Activated CD8-positive, alpha-beta T cell treated with anti-CD3 and anti-CD28 coated beads, Interleukin-2, amount 10 ng/mL, durations not matched to agents 7 days and 5 days (primary cell): Measurements from ENCODE around the gene EMILIN3. TPM values are rescaled to one million over a fixed set of nuclear protein-coding genes. Genes with fewer than 3 reads are reported as not detected.

Source experiments
- ATAC-seq: fragments of 150-1000 bp; cut with Tn5 transposase; one replicate; pipeline ENCODE4 v1.10.0; 2021; ENCODE audit warnings: moderate library complexity
- CTCF ChIA-PET: fragments of 350-600 bp; sonication (Branson Sonifier 250); formaldehyde crosslinking; loops from one replicate; lab custom pipeline; 2021; ENCODE audit warnings: antibody characterized with exemption; lab: Charles Lee
- POLR2A ChIA-PET: fragments of 350-600 bp; sonication (Branson Sonifier 250); formaldehyde crosslinking; loops from one replicate; lab custom pipeline; 2021; ENCODE audit warnings: antibody characterized with exemption; lab: Charles Lee
- DNase-seq: peaks from one replicate; pipeline ENCODE4 v3.0.0-alpha.2; 2020
- H3K27ac Mint-ChIP-seq: one replicate; pipeline ENCODE4 v1.8.0; 2021; ENCODE audit warnings: mild to moderate bottlenecking, mixed read lengths
- H3K27me3 Mint-ChIP-seq: one replicate; pipeline ENCODE4 v1.8.0; 2021; ENCODE audit warnings: low read depth, mixed read lengths
- H3K36me3 Mint-ChIP-seq: one replicate; pipeline ENCODE4 v1.8.0; 2021; ENCODE audit warnings: low read depth, mixed read lengths
- H3K4me1 Mint-ChIP-seq: one replicate; pipeline ENCODE4 v1.8.0; 2021; ENCODE audit warnings: low read depth, mixed read lengths
- H3K4me3 Mint-ChIP-seq: one replicate; pipeline ENCODE4 v1.8.0; 2021; ENCODE audit warnings: mild to moderate bottlenecking, mixed read lengths
- H3K9me3 Mint-ChIP-seq: one replicate; pipeline ENCODE4 v1.8.0; 2022; ENCODE audit warnings: mixed read lengths; ENCODE audit not compliant: insufficient read depth
- total RNA-seq, 2 experiments: library from RNA; stranded (reverse); gene quantifications; one replicate each; pipeline ENCODE4 v1.2.3, GENCODE V29; 2021

EMILIN3 gene
- total RNA-seq, 2 experiments from 2014 or later: not detected

DNA sequence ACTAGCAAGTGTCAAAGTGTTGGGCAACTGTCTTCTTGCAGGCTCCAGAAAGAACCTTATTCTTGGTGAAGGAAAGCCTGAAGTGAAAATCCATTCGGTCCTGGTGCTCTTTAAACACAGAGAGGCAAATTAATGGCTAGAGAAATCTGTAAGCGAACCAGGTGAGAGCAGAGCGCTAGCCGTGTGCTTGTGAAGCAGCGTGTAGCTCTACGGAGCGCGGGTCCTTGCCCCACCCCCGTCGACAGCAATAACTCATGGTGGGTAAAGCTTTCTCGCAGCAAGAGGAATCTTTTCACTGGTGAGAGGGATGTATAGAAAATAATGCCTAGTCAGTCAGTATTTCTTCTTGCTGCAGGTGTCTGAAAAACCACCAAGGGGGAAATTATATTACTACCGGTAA is 37.0 kb upstream of the EMILIN3 start:
- Mint-ChIP-seq H3K27ac (no peak overlapping the region), H3K27me3 (no peaks in the 10 kb centered on the region), H3K4me3 (no peak overlapping the region), H3K4me1 (peaks cover 16% of the 10 kb centered on the region), H3K36me3 (peaks cover 10% of the 10 kb centered on the region), H3K9me3 (no peaks in the 10 kb centered on the region)
- DNase-seq (no peak), ATAC-seq (no peak)
- ChIA-PET CTCF (interaction anchor here (1.0 kb wide), 1 partner anchor 7 kb away, joined by 3 read pairs; no protein-coding TSS in a partner anchor), POLR2A (no interaction called here)

- Mint-ChIP-seq H3K27ac (no peak overlapping the region), H3K27me3 (no peaks in the 10 kb centered on the region), H3K4me3 (no peak overlapping the region), H3K36me3 (no peaks in the 10 kb centered on the region), H3K4me1 (peaks cover 2% of the 10 kb centered on the region), H3K9me3 (no peaks in the 10 kb centered on the region)
- ChIA-PET POLR2A (no interaction called here), CTCF (interaction anchor here (1.1 to 1.8 kb wide), 2 partner anchors 13 to 27 kb away, joined by 3 to 9 read pairs; no protein-coding TSS in a partner anchor)
- DNase-seq (no peak), ATAC-seq (no peak)
Measured at GRCh38 chr20:41398408-41398807, 31.8 kb upstream of the EMILIN3 start.

GRCh38 chr20:41395667-41396664 is 29.3 kb upstream of the EMILIN3 start:
- no peak overlapping the region for H3K27ac Mint-ChIP-seq
- no peaks in the 10 kb centered on the region for H3K27me3 Mint-ChIP-seq
- ChIA-PET POLR2A (no interaction called here), CTCF (no interaction called here)
- DNase-seq (no peak), ATAC-seq (no peak)
- no peaks in the 10 kb centered on the region for H3K4me1 Mint-ChIP-seq
- no peaks in the 10 kb centered on the region for H3K36me3 Mint-ChIP-seq
- no peaks in the 10 kb centered on the region for H3K9me3 Mint-ChIP-seq
- no peak overlapping the region for H3K4me3 Mint-ChIP-seq

DNA sequence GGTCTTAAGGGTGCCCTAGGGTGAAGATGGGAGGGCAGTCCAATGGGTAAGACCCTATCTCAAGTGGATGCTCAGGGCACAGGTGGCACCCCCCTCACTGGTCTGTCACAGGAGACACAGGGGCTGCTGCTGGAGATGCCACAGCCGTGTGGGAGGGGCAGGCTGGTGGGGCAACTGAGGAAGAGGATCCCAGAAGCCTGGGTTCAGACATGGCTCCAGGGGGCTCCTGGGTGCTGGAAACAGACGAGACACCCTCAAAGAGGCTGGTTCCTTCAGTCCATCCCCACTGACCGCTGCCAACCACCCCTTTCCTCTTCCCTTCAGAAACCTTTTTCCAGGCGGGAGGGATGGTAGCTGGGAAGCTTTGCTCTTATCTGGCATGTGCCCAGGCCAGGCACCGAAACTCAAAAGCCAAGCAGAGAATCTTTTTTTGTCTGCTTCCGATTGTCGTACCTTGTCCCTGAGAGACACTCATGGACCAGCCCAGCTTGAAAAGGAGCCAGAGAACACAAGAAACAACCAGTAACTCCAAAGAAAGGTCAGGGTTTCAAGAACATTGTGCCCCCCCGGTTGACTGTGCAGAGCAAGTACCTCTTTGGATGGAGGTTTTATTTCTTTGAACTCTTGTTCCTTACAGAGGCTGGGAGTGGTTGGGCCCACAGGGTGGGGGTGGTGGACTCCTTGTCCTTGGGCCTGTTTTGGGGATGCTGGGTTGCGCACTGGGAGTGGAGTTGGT is 28.5 kb upstream of the EMILIN3 start:
- no peak for ATAC-seq
- H3K27ac Mint-ChIP-seq: no peak overlapping the region
- DNase-seq: no peak
- no peak overlapping the region for H3K4me3 Mint-ChIP-seq
- no peaks in the 10 kb centered on the region for H3K27me3 Mint-ChIP-seq
- no peaks in the 10 kb centered on the region for H3K36me3 Mint-ChIP-seq
- POLR2A ChIA-PET: no interaction called here
- H3K9me3 Mint-ChIP-seq: no peaks in the 10 kb centered on the region
- CTCF ChIA-PET: no interaction called here
- H3K4me1 Mint-ChIP-seq: no peaks in the 10 kb centered on the region

DNA sequence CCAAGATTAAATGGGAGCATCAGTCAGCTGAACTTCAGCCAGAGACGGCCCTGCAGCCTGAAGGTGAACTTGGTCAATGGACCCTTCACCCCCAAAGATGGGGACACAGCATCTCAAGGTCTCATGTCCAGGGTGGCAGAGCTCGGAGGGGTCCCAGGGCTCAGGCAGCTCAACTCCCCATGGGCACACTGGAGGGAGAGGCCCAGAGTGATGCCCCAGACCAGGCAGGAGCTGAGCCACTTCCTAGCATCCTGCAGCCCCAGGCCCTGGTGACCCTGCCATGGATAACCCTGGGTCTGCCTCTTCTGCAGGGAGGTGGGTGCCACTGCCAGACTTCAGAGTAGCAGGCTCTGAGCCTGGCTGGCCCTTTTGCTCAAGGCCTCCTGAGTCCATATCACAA is 27.5 kb upstream of the EMILIN3 start:
- no peaks in the 10 kb centered on the region for H3K4me1 Mint-ChIP-seq
- no peaks in the 10 kb centered on the region for H3K9me3 Mint-ChIP-seq
- ChIA-PET CTCF (no interaction called here), POLR2A (no interaction called here)
- no peaks in the 10 kb centered on the region for H3K36me3 Mint-ChIP-seq
- ATAC-seq (no peak), DNase-seq (no peak)
- no peak overlapping the region for H3K27ac Mint-ChIP-seq
- H3K27me3 Mint-ChIP-seq: no peaks in the 10 kb centered on the region
- no peak overlapping the region for H3K4me3 Mint-ChIP-seq

- Mint-ChIP-seq H3K36me3 (no peaks in the 10 kb centered on the region), H3K9me3 (no peaks in the 10 kb centered on the region), H3K4me3 (no peak overlapping the region), H3K27ac (no peak overlapping the region), H3K27me3 (no peaks in the 10 kb centered on the region), H3K4me1 (no peaks in the 10 kb centered on the region)
- ChIA-PET CTCF (no interaction called here), POLR2A (no interaction called here)
- ATAC-seq: no peak
- no peak for DNase-seq
Measured at GRCh38 chr20:41393705-41394066, 27.1 kb upstream of the EMILIN3 start.

- ATAC-seq: no peak
- H3K4me1 Mint-ChIP-seq: no peaks in the 10 kb centered on the region
- H3K9me3 Mint-ChIP-seq: no peaks in the 10 kb centered on the region
- H3K4me3 Mint-ChIP-seq: no peak overlapping the region
- DNase-seq: no peak
- ChIA-PET POLR2A (no interaction called here), CTCF (no interaction called here)
- no peaks in the 10 kb centered on the region for H3K27me3 Mint-ChIP-seq
- no peaks in the 10 kb centered on the region for H3K36me3 Mint-ChIP-seq
- no peak overlapping the region for H3K27ac Mint-ChIP-seq
Measured at GRCh38 chr20:41392871-41393704, 26.5 kb upstream of the EMILIN3 start.

- Mint-ChIP-seq H3K27me3 (no peaks in the 10 kb centered on the region), H3K4me1 (no peaks in the 10 kb centered on the region), H3K27ac (no peak overlapping the region), H3K4me3 (no peak overlapping the region), H3K36me3 (no peaks in the 10 kb centered on the region), H3K9me3 (no peaks in the 10 kb centered on the region)
- DNase-seq (no peak), ATAC-seq (no peak)
- CTCF ChIA-PET: no interaction called here
- POLR2A ChIA-PET: no interaction called here
Measured at GRCh38 chr20:41392295-41392694, 25.7 kb upstream of the EMILIN3 start.

- no peaks in the 10 kb centered on the region for H3K27me3 Mint-ChIP-seq
- CTCF ChIA-PET: no interaction called here
Measured at GRCh38 chr20:41391587-41392001, 25.0 kb upstream of the EMILIN3 start.

DNA sequence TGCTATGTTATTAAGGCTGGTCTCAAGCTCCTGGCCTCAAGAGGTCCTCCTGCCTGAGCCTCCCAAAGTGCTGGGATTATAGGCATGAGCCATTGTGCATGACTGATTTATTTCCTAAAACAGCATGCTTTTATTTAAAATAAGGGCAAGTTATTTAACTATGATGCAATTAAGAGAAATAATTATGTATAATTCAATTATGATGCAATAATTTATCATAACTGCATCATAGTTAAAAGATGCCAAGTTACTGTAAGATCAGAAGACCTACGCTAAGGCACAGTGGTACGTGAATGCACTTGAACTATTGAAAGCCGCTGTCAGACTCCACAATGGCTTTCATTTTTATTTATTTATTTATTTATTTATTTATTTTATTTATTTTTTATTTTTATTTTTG is 24.3 kb upstream of the EMILIN3 start:
- ATAC-seq (no peak), DNase-seq (no peak)
- Mint-ChIP-seq H3K27ac (no peak overlapping the region), H3K27me3 (no peaks in the 10 kb centered on the region), H3K36me3 (no peaks in the 10 kb centered on the region), H3K4me3 (no peak overlapping the region), H3K9me3 (no peaks in the 10 kb centered on the region), H3K4me1 (no peaks in the 10 kb centered on the region)
- CTCF ChIA-PET: no interaction called here
- POLR2A ChIA-PET: no interaction called here

More at GRCh38 chr20:41391587-41392001, 25.0 kb upstream of the EMILIN3 start:
- POLR2A ChIA-PET: no interaction called here
- Mint-ChIP-seq H3K27ac (no peak overlapping the region), H3K9me3 (no peaks in the 10 kb centered on the region), H3K4me3 (no peak overlapping the region), H3K36me3 (no peaks in the 10 kb centered on the region), H3K4me1 (no peaks in the 10 kb centered on the region)
- ATAC-seq (no peak), DNase-seq (no peak)

DNA sequence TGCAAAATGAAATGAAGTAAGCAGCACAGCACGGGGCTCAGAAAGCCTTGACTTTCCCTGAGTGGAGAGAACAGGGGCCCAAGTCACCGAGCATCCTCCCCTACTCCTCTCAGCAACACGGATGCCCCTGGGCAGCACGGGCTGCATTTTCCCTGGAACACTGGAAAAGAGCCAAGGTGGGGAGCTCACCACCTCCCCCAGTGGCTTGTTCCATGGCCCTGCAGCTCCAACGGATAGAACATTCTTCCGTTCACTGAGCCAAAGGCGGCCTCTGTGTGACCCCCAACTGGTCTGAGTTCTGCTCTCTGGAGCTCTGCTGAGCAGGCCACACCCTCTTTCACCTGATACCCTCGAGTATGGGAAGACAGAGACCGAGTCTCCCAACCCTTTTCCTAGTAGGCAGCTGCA is 20.8 kb upstream of the EMILIN3 start:
- no peak for ATAC-seq
- Mint-ChIP-seq H3K4me3 (no peak overlapping the region), H3K9me3 (no peaks in the 10 kb centered on the region), H3K27me3 (peaks cover 8% of the 10 kb centered on the region), H3K36me3 (no peaks in the 10 kb centered on the region), H3K27ac (no peak overlapping the region), H3K4me1 (no peaks in the 10 kb centered on the region)
- CTCF ChIA-PET: no interaction called here
- DNase-seq: no peak
- POLR2A ChIA-PET: no interaction called here
